Left cardiac atrium (tissue), 4 donors: ENCODE measurements around the gene LRP8. TPM values are rescaled to one million over a fixed set of nuclear protein-coding genes. Genes with fewer than 3 reads are reported as not detected.

Experiments used
- ATAC-seq, 2 donors: fragments of 200-7000 bp; cut with Tn5 transposase; one replicate each; pipeline ENCODE4 v1.9.1; 2020; ENCODE audit warnings: mild to moderate bottlenecking in 2 of 2, moderate library complexity in 2 of 2
- DNase-seq: peaks from one replicate; pipeline ENCODE4 v3.0.0-alpha.2; 2020
- intact Hi-C, 2 donors: fragments of 100-400 bp; cut with DNase I; formaldehyde crosslinking; loops; one replicate each; pipeline versions ENCODE4 v1.14.1 to v1.15.1; 2022 to 2023
- total RNA-seq, 2 donors: library from RNA; stranded (reverse); fragmentation: NEBNext Ultra II Directional; extraction: Animal tissue kit (Norgen Biotek cat#: 25700); gene quantifications; one replicate each; pipeline ENCODE4 v1.2.1, GENCODE V29; 2021
- donor health status: DM: no; HTN: yes; CAD: no.
- donor health status: DM: no; HTN: yes; CAD: no; lungs with severe emphysema.
- donor health status: DM: yes; HTN: yes; CAD: no.
- donor health status: Dilated cardiomyopathy.

The LRP8 gene
- total RNA-seq, 2 donors from 2014 or later, result 1.7 to 4.1 TPM

DNA sequence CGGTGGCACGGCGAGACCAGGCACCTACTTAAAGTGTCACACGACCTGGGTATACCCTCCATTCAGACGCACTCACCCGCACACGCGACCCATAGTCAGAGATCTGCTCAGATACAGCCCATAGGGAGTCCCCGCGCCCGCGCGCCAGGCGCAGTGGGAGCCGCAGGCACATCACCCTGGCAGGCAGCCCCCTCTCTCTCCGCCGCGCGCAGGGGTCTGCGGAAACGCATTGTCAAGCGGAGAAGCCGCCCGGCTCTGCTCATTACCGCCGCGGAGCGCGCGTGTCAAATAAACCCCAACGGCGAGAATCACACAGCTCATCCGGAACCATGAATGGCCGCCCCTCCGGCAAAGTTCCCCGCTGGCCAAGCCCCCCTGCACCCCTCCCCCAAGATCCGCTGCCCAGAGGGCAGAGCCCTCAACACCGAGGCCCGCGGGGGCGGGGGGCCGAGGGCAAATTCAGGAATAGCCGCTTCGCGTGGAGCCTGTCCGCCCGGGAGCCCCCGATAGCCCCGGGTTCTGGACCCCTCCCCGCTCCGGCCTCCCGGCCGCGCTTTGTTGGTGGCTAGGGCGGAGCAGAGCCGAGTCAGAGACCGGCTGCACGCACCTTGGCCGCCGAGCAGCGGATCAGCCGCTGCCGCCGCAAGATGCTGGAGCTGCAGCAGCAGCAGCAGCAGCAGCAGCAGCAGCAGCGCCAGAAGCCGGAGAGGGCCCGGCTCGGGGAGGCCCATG, 522 bp downstream of the LRP8 start:
- DNase-seq, result peak; percentile 38
- peak in 1 of 2 donors; percentile 3 for ATAC-seq
- intact Hi-C loops, result loop anchor here in 1 of 2 donors (10.0 kb wide), 1 partner anchor 57 kb away; no protein-coding TSS in a partner anchor

DNA sequence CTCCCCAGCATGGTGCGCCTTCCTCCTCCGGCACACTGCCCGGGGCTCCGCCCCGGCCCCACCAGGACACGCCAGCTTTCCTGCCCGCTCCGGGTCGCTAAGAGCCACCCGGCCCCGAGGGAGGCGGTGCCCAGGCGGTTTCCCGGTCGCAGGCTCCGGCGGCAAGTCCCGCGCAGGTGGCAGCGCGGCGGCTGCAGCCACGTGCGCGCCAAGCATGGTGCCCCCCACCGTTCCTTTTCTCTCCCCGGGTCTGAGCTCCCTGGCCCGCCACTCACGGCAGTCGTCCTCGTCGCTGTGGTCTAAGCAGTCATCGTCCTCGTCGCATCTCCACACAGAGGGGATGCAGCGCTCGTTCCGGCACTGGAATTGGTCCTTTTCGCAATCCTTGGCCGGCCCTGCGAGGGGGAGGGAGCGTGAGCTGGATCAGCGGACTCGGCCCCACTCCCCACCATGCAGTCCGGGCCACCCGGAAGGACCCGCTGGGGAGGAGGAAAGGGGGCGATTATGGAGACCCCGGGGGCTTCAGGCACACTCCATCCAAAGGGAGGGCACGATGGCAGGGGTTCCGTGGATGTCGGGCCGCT, 1.2 kb downstream of the LRP8 start:
- intact Hi-C loops, result loop anchor here in 1 of 2 donors (10.0 kb wide), 1 partner anchor 58 kb away; no protein-coding TSS in a partner anchor
- ATAC-seq, result peak; percentile 27 to 56

DNA sequence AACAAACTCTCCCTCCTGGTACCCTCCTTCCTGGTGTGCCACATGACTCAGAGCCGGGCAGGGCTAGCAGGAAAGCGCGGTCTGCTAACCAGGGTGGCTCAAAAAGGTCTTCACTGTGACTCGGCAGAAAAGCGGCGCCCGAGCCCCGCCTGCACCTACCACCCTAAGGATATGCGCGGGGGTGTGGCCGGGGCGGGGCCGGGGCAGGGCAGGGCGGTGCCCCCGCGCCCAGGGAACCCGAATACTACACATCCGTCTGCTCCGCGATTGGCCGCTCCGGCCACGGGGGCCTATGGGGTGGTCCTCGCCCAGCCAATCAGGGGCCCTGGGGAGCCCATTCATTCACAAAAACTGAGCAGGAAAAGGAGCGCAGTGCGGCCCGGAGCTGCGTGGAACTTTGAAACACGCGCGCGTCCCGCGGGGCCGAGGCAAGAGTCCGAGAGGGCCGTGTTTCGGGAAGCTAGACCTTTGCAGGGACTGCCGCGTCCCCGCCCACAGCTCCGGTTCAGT, 1.7 kb downstream of the LRP8 start:
- DNase-seq (peak; percentile 91), ATAC-seq (peak; percentile 92 to 95)
- intact Hi-C loops, result loop anchor here in 1 of 2 donors (10.0 kb wide), 1 partner anchor 59 kb away; no protein-coding TSS in a partner anchor

More for the DNA sequence above, 1.2 kb downstream of the LRP8 start:
- peak; percentile 42 for DNase-seq

DNA sequence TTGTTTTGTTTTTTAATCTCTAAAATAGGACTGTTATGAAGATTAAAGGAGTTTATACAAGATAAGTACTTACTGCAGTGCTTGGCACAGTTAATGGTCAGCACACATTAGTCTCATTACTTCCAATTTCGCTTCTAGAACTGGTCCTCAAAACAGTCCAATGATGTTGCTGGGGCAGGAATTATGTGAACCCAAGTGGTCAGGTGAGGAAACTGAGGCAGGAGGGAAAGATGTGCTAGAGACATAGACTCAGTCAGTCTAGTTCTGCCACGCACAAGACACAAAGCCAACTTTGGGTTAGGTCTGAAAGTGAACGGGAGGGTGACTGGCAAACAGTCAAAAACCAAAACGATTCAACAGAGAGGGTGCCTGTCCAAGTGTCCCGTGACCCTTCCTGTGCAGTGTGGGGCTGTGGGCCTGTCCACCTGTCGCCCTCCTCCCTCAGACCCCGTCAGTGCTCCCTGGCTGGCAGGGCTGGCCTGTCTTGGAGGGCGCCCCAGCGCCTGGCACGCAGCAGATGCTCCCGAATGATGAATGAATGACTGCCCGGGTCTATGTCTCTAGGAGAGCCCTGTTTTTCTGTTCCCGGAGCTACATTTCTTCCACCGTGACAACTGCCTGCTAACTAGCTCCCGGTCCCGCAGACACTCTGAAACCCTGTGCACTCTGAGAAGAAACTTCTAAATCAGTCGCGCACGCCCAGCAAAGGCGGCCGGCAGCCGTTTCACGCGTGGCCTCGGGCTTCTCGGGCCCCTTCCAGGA, 2.4 kb downstream of the LRP8 start:
- ATAC-seq (no peak), DNase-seq (no peak)
- intact Hi-C loops, result loop anchor here in 1 of 2 donors (10.0 kb wide), 1 partner anchor 59 kb away; no protein-coding TSS in a partner anchor

DNA sequence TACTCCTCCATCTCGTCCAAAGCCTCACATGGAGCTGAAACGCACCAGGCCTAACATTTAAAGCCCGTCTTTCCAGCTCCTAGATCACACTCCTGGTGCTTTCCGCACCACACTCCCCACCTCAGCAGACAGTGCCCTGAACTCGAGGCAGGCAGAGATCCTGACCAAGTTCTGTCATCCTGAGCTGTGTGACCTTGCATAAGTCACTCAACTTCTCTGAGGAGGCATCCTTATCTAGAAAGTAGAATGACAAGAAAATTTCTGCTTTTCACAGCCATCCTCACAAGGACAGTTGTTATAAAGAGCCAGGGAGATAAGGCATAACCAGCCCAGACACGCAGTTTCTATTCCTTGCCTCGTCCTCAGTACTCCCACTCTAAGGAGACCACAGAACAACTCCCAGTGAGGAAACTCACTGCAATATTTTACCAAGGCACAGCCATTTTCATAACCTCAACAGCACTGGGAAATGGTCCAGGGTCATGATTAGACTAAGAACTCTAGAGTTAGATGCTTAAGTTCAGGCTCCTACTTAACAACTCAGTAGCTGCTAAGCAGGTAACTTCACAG, 3.1 kb downstream of the LRP8 start:
- ATAC-seq (no peak), DNase-seq (no peak)
- intact Hi-C loops, result loop anchor here in 1 of 2 donors (10.0 kb wide), 1 partner anchor 60 kb away; no protein-coding TSS in a partner anchor

DNA sequence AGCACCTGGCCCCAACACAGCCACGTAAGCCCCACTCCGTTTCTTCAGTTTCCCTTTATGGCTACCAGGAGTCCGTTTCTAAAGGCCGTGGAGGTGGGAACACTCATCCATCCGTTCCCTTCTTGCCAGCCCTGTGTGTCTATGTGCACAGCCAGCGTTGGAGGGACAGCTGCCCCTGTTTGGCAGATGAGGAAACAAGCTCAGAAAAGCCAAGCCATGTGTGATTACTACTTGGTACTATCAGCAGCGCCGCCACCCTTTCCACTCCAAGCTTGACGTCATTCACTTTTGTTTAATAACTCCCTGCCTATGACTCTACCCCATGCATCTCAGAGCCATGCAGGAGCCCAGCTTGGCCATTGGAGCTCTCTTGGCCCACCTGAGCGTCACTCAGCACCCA, 3.5 kb downstream of the LRP8 start:
- ATAC-seq (no peak), DNase-seq (no peak)
- intact Hi-C loops, result loop anchor here in 1 of 2 donors (10.0 kb wide), 1 partner anchor 60 kb away; no protein-coding TSS in a partner anchor

DNA sequence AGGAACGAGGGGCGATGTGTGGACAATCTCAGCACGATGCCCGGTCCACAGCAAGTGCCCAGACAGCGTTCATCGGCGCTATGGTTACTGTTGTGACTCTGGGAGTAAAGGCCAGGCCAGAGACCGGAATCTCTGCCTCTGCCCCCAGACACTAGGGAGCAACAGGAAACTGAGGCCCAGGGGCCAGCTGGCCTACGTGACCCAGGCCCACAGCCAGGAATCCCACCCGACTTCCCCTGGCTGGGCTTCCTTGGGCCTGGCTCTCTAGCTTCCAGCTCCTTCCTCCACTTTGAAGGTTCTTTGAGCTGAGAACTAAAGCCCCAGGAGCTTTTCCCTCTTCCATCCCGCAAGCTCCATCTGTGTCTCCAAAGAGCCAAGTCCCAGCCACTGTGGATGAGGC, 4.6 kb downstream of the LRP8 start:
- ATAC-seq, result no peak
- DNase-seq, result no peak
- intact Hi-C loops, result loop anchor here in 1 of 2 donors (10.0 kb wide), 1 partner anchor 61 kb away; no protein-coding TSS in a partner anchor

DNA sequence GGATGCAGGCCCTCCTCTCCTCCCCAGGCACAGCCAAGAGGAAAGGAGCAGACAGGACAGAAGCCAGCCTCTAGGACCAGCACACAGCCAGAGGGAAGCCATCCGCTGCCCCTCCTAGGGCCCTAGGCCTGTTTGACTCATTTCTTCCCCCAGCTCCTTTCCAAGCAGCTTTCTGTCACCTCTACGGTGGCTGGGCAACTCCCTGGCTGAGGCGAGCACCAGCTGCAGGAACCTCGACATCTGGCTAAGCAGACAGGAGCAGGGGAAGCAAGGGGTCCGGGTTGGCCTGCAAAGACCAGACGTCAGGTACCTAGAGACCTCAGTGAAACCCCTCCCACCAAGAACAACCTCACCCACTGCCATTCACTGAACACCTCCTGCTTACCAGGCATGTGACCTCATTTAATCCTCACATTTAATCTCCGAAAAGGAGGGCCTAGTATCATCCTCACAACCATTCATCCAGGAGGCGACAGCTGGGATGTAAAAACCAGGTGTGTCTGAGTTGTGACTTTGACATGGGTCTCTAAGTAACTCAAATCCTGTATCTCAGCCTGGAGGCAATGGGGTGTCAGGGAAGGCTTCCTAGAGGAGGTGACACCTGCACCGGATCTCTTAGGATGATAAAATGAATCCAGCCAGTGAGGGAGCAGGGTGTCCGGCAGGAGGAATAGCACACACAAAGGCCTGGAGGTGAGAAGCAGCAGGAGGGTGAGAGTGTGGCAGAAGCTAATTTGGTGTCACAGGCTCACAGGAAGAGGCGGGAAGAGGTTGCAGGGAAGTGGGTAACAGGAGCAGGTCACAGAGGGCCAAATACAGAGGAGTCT, 5.9 kb downstream of the LRP8 start:
- ATAC-seq (no peak), DNase-seq (no peak)
- intact Hi-C loops, result loop anchor here in 1 of 2 donors (10.0 kb wide), 1 partner anchor 63 kb away; no protein-coding TSS in a partner anchor

DNA sequence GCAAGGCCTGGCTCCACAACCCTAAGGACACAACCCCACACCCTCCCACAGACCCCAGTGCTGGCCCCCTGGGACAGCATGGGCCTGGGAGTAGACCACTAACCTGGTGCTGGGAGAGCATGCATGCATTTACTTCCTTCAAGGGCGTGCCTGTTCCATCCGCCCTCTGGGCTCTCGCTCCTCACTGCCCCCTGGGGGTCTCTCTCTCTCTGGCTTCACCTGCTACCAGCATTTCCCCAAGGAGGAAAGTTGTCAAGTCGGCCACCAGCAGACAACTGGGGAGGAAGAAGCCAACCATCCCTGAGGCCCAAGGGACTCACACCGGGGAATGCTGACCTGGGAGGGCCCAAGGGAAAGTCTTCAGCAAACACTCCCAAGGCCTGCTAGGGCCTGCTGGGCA, 6.5 kb downstream of the LRP8 start:
- no peak for ATAC-seq
- intact Hi-C loops, result loop anchor here in 1 of 2 donors (10.0 kb wide), 1 partner anchor 63 kb away; no protein-coding TSS in a partner anchor
- DNase-seq, result no peak

DNA sequence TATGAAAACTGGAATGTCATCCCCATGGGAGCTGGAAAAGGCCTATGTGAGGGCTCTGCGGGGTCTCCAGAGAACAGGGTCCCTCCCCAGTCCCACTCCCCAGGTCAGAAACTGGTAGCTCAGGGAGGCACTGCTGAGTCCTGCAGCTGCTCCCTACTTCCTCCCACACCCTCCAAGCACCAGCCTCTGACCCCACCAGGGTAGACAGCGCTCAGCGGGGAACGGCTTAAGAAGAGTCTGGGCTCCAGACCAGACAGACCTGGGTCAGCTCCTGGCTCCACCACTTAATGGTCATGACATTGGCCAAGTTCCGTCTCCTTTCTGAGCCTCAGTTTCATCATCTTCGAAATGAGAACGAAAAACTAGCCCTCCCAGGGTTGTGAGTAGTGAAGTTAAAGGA, 7.2 kb downstream of the LRP8 start:
- intact Hi-C loops, result loop anchor here in 1 of 2 donors (10.0 kb wide), 1 partner anchor 64 kb away; no protein-coding TSS in a partner anchor
- ATAC-seq, result no peak
- no peak for DNase-seq

DNA sequence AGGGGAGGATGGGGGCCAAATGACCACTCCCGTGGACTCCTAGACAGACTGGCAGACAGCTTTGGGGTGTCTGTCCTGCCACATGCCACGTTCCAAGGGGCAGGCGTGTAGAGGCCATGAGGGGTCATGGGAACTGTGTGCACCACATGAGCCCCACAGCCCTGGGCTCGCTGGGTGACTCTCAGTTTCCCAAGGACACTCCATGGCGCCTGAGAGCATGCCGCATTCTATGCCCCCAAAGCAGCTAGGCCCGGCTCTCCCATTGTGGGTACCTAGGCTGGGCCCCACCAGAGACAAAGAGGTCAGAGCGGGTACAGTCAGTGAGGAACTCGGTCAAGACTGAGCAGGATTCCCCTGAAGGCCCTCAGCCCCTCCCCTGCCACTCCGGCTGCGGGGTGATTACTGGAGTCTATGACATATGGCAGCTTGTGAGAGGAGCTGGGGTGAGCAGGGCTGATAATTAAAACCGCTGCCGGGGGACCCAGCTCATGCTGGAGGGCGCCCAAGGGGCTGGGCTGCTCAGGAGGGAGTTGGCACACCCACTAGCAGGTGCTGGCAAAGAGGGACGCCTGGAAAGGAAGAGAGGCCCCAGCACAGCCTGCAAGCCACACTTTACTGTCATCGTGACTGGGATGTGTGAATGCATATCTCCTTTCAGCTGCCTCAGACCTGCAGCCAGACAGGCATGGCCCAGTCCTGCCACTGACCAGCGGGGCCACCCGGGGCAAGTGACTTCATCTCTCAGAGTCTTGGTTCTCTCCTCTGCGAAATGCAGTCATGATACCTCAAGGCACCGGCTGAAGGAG, 8.4 kb downstream of the LRP8 start:
- ATAC-seq (no peak), DNase-seq (peak; percentile 16)
- intact Hi-C loops, result loop anchor here in 1 of 2 donors (10.0 kb wide), 1 partner anchor 65 kb away; no protein-coding TSS in a partner anchor

DNA sequence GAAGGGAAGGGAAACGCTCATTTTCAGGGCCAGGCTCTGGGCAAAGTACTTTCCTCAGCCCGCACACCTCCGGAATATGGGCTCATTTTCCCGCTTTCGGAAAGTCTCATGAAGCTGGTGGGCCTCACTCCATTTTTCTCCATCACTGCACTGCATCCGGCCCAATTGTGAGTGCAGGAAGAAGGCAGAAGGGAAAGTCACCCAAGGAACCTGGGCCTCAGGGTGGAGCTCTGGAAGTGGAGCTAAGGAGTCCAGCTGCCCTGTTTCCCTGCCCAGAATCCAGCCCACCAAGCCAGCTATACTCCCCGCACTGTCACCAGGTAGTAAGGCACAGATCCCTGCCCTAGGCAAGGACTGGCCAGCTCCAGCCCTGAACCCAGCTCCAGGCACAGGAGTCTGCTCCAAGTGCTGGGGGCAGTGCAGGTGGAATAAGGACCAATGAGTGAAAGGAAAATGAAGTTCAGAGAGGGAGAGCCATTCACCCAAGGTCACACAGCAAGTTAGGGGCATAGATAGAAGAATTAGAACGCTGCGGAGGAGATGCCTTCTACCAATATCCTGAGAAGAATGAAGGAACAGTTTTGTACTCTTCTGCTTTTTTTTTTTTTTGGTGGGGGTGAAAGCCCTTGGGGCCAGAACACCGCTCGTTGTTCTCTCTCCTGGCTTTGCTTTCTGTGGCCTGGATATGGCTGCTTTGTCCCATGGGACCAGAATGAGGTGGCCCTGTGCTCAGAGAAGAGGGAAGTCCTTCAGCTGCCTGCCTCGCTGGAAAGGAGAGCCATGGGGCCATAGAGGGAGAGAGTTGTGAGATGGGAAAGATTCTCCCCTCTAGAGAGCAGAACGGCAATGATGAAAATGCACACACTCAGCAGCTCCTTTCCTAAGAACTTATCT, 10.0 kb downstream of the LRP8 start:
- no peak for ATAC-seq
- no peak for DNase-seq
- intact Hi-C loops, result no loop called here

DNA sequence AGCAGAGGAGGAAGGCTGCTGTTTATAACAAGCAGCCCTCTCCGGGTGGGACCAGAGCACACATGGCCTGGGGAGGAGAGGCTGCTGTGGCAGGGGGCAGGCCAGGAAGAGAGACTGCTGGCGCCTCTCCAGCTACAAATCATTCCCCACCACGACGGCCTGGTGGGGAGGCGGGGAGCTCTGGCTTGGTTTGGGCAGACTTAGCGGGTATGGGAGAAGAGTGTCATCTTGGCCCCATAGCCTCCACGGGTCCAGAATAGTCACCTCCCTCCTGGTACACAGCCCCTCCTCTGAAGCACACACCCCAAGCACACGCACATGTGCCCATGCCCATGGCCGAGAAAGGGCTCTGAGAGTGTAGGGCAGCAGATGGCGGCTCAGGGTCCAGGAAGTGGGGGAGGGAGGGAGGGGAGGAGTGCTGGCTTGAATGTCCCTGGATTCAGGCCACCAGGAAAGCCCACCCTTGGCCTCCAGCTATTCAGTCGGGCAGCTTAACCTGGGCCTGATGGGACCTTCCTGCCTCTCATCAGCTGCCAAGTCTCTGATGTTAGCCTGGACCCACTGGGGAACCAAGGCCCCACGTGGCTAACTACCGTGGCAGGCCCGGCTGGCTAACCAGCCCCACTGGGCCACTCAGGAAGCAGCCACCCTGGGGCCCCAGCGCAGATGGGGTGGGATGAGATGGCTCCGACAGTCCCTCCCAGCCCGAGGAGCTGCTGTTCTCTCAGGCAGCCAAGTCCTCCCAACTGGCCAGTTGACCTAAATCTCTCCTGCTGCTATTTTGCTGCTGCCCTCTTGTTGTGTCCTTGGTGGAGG, 10.9 kb downstream of the LRP8 start:
- DNase-seq (peak; percentile 19), ATAC-seq (no peak)
- intact Hi-C loops, result no loop called here

DNA sequence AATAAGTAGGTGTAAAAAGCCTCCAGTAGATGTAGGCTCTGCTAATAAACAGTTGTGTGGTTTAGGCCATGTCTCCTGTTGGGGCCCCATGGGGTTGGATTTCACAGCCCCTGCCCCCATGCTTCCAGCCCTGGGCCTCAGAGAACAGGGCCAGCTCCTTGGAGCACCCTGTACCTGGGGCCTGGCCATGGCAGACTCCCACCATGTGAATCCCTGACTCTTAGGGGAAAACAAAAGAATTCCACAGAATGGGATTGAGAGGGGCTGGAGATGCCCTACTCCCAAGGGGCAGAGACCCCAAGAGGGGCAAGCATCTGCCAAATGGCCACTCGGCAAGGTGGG, 11.5 kb downstream of the LRP8 start:
- ATAC-seq (no peak), DNase-seq (no peak)
- intact Hi-C loops, result no loop called here
